Measurements from ENCODE around the gene RBM17. TPM values are rescaled to one million over a fixed set of nuclear protein-coding genes. Genes with fewer than 3 reads are reported as not detected.

The RBM17 gene
- total RNA-seq, 3 donors from 2014 or later (not counting 1 experiment from before 2014, with no cell fraction given) = 120 to 147 (median 147) TPM

GRCh38 chr10:6144406-6145165 lies 55.8 kb downstream of the RBM17 start:
- intact Hi-C loops (cut with micrococcal nuclease) = loop anchor here (10.0 kb wide), 1 partner anchor 130 kb away; no protein-coding TSS in a partner anchor
- H3K4me3 ChIP-seq (ENCODE audit: low read length) = peak overlapping the region; percentile 72
- peaks cover 0 to 5% of the 10 kb centered on the region in 2 donors for H3K27me3 Mint-ChIP-seq (ENCODE audit: low read depth in 2 of 2)
- H3K9me3 Mint-ChIP-seq = no peaks in the 10 kb centered on the region
- H3K9me3 ChIP-seq (ENCODE audit: control insufficient read depth, insufficient read depth, low read length) = no peaks in the 10 kb centered on the region
- no peaks in the 10 kb centered on the region for H3K36me3 Mint-ChIP-seq
- peak overlapping the region; percentile 80 for H3K27ac ChIP-seq (ENCODE audit: low read length)
- peaks cover 45% of the 10 kb centered on the region for H3K4me1 ChIP-seq (ENCODE audit: control insufficient read depth, insufficient read depth, low read length)
- TF ChIP-seq, protein P1, sequence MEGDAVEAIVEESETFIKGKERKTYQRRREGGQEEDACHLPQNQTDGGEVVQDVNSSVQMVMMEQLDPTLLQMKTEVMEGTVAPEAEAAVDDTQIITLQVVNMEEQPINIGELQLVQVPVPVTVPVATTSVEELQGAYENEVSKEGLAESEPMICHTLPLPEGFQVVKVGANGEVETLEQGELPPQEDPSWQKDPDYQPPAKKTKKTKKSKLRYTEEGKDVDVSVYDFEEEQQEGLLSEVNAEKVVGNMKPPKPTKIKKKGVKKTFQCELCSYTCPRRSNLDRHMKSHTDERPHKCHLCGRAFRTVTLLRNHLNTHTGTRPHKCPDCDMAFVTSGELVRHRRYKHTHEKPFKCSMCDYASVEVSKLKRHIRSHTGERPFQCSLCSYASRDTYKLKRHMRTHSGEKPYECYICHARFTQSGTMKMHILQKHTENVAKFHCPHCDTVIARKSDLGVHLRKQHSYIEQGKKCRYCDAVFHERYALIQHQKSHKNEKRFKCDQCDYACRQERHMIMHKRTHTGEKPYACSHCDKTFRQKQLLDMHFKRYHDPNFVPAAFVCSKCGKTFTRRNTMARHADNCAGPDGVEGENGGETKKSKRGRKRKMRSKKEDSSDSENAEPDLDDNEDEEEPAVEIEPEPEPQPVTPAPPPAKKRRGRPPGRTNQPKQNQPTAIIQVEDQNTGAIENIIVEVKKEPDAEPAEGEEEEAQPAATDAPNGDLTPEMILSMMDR (IDR thresholded peaks at IDR 0.05) = no peak
- peak overlapping the region; percentile 83 to 89 for H3K27ac Mint-ChIP-seq
- WGBS (ENCODE audit: insufficient coverage) = under 1% methylated on average over 81 of the region's 81 CpGs
- DNase-seq (peak; percentile 86 to 93), ATAC-seq (peak; percentile 94 to 96 (median 94))
- peaks cover 35 to 45% of the 10 kb centered on the region in 2 donors for H3K4me1 Mint-ChIP-seq
- no peaks in the 10 kb centered on the region for H3K27me3 ChIP-seq (ENCODE audit: control insufficient read depth, insufficient read depth, low read length)
- no peaks in the 10 kb centered on the region for H3K36me3 ChIP-seq (ENCODE audit: control insufficient read depth, insufficient read depth, low read length)
- peak overlapping the region; percentile 96 for H3K4me3 Mint-ChIP-seq

DNA sequence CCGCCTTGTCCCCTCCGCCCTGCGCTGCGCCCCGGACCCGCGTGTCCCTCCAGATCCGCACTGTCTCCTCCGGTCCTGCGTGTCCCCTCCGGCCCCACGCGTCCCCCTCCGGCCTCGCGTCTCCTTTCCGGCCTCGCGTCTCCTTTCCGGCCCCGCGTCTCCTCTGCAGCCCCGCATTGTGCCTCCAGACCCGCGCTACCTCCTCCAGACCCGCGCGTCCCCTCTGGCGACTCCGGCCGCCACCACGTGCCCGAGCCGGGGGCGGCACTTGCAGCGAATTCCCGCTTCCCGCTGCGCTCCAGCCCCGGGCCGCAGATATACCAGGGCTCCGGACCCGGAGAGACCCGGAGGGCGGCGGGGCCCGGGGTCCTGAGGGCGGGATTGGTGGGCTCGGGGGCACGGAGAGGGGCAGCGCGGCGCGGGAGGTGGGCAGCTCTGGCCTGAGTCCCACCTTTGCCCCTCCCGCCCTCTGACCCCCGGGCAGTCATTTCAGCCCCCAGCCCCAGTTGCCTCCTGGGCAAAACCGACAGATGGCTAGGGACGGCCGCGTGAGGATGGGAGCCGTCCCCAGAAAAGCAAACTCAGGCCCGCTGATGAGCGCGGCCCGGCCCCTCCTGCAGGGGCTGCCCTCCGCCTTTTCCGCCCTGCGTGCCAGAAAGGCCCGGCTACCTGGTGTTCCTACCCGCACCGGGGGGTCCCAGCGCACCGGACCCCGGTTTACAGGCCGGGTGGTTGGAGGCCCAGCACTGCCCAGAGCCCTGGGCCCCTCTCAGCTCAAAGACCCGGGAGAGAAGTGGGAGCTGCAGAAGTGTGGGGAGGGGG lies 56.5 kb downstream of the RBM17 start:
- Mint-ChIP-seq H3K27me3 (ENCODE audit: low read depth in 2 of 2) (peaks cover 0 to 5% of the 10 kb centered on the region in 2 donors), H3K36me3 (no peaks in the 10 kb centered on the region), H3K4me3 (peak overlapping the region; percentile 96), H3K4me1 (peaks cover 28 to 42% of the 10 kb centered on the region in 2 donors), H3K27ac (peak overlapping the region in 1 of 2 donors; percentile 89), H3K9me3 (no peaks in the 10 kb centered on the region)
- DNase-seq = peak in 1 of 2 donors; percentile 22
- peak overlapping the region; percentile 65 for H3K4me3 ChIP-seq (ENCODE audit: low read length)
- no peaks in the 10 kb centered on the region for H3K27me3 ChIP-seq (ENCODE audit: control insufficient read depth, insufficient read depth, low read length)
- H3K27ac ChIP-seq (ENCODE audit: low read length) = peak overlapping the region; percentile 16
- intact Hi-C loops (cut with micrococcal nuclease) = loop anchor here (10.0 kb wide), 1 partner anchor 131 kb away; no protein-coding TSS in a partner anchor
- H3K36me3 ChIP-seq (ENCODE audit: control insufficient read depth, insufficient read depth, low read length) = no peaks in the 10 kb centered on the region
- 3% methylated on average over 76 of the region's 76 CpGs for whole genome bisulfite sequencing (ENCODE audit: insufficient coverage)
- peaks cover 40% of the 10 kb centered on the region for H3K4me1 ChIP-seq (ENCODE audit: control insufficient read depth, insufficient read depth, low read length)
- H3K9me3 ChIP-seq (ENCODE audit: control insufficient read depth, insufficient read depth, low read length) = no peaks in the 10 kb centered on the region
- TF ChIP-seq, protein P1 (IDR thresholded peaks at IDR 0.05) = no peak
- no peak for ATAC-seq

DNA sequence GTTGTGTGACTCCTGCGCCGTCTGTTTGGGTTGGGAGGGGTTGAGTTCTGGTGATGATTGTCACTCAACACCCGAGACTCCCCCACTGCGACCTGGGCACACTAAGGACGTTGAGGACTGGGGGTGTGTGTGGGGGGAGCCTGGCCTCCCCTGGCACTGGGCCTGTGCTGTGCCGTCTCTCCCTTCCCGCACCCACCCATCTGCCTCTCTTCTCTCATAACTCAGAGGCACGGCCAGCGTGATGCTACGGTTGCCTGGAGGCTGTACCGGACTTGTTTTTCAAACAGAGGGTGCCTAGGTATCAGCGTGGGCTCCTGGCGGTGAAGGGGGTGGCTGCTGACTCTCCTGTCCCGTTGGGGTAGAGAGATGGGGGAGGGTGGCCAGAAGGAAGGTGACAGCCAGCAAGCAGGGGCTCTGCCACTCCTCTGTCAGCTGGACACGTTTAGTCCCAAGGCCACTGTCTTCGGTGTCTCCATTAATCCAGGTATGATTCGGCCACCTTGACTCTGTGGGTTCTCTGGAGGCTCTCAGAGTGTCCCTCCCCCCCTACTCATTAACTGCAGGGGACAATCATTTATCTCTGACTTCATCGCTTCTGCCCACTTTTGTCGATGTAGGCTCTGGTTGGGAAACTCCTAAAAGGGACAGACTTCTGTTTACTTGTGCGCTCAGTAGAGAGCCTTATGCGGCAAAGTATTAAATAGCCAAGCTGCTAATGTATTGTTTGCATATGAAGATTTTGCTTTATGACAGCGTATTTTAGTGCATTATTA lies 57.4 kb downstream of the RBM17 start:
- peak overlapping the region in 1 of 2 donors; percentile 89 for H3K27ac Mint-ChIP-seq

More for the DNA sequence above, 57.4 kb downstream of the RBM17 start:
- H3K4me1 ChIP-seq (ENCODE audit: control insufficient read depth, insufficient read depth, low read length) = peaks cover 39% of the 10 kb centered on the region
- Mint-ChIP-seq H3K36me3 (no peaks in the 10 kb centered on the region), H3K27me3 (ENCODE audit: low read depth in 2 of 2) (no peaks in the 10 kb centered on the region), H3K9me3 (no peaks in the 10 kb centered on the region), H3K4me3 (peak overlapping the region; percentile 96), H3K4me1 (peaks cover 26 to 41% of the 10 kb centered on the region in 2 donors)
- H3K36me3 ChIP-seq (ENCODE audit: control insufficient read depth, insufficient read depth, low read length) = no peaks in the 10 kb centered on the region
- intact Hi-C loops (cut with micrococcal nuclease) = loop anchor here (10.0 kb wide), 1 partner anchor 131 kb away; no protein-coding TSS in a partner anchor
- H3K27ac ChIP-seq (ENCODE audit: low read length) = no peak overlapping the region
- WGBS (ENCODE audit: insufficient coverage) = 81% methylated on average over 21 of the region's 22 CpGs
- H3K9me3 ChIP-seq (ENCODE audit: control insufficient read depth, insufficient read depth, low read length) = no peaks in the 10 kb centered on the region
- peak overlapping the region; percentile 65 for H3K4me3 ChIP-seq (ENCODE audit: low read length)
- no peak for DNase-seq
- ATAC-seq = no peak
- TF ChIP-seq, protein P1 (IDR thresholded peaks at IDR 0.05) = no peak
- H3K27me3 ChIP-seq (ENCODE audit: control insufficient read depth, insufficient read depth, low read length) = no peaks in the 10 kb centered on the region

Measured in natural killer cell (primary cell).